HG03175 (cell line): ENCODE results near the gene FCGBP.
"Not testable (repeated sequence)": the region's sequence is repeated elsewhere in the genome, so short reads cannot be mapped to it uniquely, and the experiment has no call there.

Experiments
- ATAC-seq: cut with Tn5 transposase; IDR thresholded peaks from one replicate; pipeline ENCODE4 v1.9.1; 2021; ENCODE audit warnings: mild to moderate bottlenecking, moderate library complexity; ENCODE audit not compliant: unreplicated experiment

FCGBP gene

GRCh38 chr19:39919976-39920375 lies 14.5 kb downstream of the FCGBP start:
- ATAC-seq: no peak

GRCh38 chr19:39918183-39918651 lies 16.2 kb downstream of the FCGBP start:
- no peak for ATAC-seq

DNA sequence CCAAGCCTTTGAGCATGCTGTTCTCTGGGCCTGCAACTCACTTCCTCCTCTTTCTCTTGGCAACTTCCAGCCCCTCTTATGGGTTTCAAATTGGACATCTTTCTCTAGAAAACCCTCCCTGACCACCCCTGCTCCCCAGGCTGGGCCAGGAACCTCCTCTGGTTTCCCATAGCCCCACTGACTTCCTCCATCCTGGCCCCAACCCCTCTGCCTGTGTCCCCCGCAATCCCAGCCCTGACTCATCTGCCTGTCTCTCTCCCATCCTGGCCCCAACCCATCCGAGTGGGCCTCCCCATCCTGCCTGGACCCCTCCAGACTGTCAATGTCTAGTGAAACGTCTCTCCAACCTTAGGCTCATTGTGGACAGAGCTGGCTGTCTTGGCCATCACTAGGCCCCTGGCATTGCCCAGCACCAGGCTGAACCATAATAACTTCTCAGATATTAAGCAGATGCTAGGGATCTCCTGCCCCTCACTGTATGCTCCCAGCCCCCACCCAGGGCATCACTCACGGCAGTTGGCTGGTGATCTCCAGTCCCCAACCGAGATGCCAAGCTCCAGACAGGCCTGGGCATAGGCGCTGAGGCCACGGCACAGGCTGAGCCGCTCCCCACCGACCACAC lies 16.8 kb downstream of the FCGBP start:
- ATAC-seq: no peak

GRCh38 chr19:39916851-39917396 lies 17.5 kb downstream of the FCGBP start:
- no peak for ATAC-seq

DNA sequence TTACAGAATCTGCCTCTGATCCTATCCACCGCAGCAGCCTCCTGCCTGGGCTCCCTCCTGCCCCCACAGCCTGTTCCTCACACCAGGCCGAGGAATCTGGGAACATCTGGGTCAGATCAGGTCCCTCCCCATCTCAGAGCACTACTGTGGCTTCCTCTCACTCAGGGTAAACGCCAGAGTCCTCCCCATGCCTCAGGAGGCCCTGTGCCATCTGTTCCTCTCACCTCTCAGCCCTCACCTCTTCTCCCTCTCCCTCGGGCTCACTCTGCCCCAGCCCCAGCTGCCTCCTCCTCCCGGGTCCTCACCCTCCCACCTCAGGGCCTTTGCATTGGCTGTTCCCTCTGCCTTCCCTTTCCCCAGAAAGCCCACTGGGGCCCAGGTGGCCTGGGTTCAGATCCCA lies 18.2 kb downstream of the FCGBP start:
- ATAC-seq: no peak

DNA sequence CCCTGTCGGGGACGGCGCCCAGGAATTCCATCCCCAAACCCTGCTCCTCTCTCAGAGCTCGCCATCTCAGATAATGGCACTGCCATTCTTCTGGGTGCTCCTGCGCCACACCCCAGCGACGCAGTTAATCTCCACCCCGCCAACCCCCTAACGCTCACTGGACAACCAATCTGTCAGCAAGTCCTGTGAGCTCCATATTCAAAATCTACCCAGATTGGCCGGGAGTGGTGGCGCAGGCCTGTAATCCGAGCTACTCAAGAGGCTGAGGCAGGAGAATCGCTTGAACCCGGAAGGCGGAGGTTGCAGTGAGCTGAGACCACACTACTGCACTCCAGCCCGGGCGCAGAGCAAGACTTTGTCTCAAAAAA lies 18.6 kb downstream of the FCGBP start:
- no peak for ATAC-seq

- ATAC-seq: no peak
These were observed 19.2 kb downstream of the FCGBP start for GRCh38 chr19:39915101-39915847.

- ATAC-seq: no peak
These were observed 20.6 kb downstream of the FCGBP start for GRCh38 chr19:39913682-39914333.

DNA sequence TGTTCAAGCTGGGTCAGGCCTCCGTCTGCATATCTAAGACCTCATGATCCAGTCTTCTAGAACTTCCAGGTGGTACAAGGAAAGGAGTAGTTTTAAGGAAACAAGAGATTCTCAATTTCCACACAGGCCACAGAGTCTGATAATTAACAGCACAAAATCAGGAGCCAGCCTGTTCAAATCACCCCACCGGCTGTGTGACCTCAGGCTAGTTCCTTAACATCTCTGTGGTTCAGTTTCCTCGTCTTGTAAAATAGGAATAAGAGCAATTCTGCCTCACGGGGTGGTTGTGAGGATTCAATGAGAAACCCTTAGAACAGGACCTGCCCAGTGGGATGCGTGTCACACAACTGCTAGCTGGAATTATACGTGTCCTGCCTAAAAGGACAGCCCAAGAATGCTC lies 25.6 kb downstream of the FCGBP start:
- ATAC-seq: no peak

DNA sequence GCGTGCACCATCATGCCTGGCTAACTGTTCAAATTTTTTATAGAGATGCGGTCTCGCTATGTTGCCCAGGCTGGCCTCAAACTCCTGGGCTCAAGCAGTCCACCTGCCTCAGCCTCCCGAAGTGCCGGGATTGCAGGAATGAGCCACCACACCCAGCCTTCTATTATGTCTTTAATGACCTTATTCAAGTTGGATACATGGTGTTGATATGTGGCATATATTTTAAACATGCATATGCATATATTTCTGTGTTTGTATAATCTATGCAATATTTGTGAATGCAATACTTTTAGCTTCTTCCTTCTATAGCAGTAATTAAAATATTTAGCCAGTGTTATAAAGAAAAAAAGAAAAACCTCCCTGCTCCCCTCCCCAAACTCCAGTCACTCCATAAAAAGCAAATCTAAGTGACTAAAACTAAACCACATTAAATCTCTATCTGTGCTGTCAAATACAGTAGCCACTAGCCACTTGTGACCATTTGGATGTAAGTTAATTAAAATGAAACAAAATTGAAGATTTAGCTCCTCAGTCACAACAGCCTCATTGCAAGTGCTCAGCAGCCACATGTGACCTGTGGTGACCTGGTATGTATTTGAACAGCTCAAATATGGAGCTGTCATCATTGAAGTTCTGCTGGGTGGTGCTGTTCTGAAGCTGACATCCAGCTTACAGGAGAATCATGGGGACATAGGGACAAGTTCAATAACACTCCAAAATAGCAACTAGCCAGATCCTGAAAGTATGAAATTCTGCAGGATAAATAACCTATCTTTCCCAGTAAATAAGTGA lies 27.4 kb downstream of the FCGBP start:
- no peak for ATAC-seq

GRCh38 chr19:39906283-39906682 lies 28.2 kb downstream of the FCGBP start:
- ATAC-seq: no peak

- not testable (repeated sequence) for ATAC-seq
These were observed 30.8 kb downstream of the FCGBP start for GRCh38 chr19:39903486-39904091.

DNA sequence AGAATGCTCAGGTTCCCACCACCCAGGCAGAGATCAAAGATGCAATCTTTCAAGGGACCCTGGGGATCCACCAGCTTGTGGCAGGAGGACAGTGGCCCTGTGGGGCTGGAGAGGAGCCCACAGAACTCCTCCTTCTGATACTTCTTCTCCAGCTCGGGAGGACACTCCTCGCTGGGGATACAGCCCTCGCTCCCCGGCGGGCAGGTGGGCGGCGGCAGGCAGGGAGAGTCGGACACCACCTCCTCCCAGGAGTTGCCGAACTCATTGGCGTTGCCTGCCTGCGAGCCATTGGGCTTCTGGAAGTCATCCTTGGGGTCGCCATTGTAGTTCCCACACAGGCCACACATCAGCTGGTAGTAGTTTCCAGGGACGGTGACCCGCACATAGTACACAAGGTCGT lies 32.1 kb downstream of the FCGBP start:
- not testable (repeated sequence) for ATAC-seq

DNA sequence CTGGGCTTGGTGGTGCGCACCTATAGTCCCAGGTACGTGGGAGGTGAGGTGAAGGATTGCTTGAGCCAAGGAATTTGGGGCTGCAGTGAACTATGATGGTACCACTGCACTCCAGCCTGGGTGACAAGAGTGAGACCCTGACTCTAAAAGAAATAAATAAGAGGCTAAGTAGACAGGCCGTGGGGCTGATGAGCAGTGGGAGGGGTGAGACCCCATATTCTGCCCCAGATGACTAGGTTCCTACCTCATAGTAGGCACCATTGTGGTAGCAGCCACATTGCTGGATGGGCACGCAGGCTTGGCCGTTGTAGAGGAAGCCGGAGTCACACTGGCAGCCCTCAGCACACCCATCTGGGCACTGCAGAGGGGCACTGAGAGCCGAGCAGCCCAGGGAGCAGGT lies 32.8 kb downstream of the FCGBP start:
- not testable (repeated sequence) for ATAC-seq

DNA sequence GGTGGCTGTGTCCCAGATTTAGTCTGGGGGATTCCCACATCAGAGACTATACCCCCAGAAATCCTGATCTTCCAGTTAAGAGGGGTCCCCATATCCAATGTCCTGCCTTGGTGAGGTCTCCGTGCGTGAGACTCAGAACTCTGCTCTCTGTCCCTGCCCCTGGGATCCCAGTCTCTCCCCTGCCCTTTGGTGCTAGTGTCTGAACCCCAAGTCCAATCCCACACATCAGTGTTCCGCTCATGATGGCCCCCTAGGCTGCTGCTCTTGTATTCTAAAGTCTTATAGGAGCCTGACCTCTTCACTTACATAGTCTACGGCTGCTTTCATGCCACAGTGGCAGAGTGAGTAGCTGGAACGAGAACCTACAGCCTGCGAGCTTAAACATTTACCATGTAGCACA lies 35.6 kb downstream of the FCGBP start:
- not testable (repeated sequence) for ATAC-seq

GRCh38 chr19:39897511-39898245 lies 36.8 kb downstream of the FCGBP start:
- ATAC-seq: not testable (repeated sequence)

GRCh38 chr19:39895096-39895495 lies 39.3 kb downstream of the FCGBP start:
- ATAC-seq: not testable (repeated sequence)

GRCh38 chr19:39894236-39894606 lies 40.2 kb downstream of the FCGBP start:
- ATAC-seq: not testable (repeated sequence)

DNA sequence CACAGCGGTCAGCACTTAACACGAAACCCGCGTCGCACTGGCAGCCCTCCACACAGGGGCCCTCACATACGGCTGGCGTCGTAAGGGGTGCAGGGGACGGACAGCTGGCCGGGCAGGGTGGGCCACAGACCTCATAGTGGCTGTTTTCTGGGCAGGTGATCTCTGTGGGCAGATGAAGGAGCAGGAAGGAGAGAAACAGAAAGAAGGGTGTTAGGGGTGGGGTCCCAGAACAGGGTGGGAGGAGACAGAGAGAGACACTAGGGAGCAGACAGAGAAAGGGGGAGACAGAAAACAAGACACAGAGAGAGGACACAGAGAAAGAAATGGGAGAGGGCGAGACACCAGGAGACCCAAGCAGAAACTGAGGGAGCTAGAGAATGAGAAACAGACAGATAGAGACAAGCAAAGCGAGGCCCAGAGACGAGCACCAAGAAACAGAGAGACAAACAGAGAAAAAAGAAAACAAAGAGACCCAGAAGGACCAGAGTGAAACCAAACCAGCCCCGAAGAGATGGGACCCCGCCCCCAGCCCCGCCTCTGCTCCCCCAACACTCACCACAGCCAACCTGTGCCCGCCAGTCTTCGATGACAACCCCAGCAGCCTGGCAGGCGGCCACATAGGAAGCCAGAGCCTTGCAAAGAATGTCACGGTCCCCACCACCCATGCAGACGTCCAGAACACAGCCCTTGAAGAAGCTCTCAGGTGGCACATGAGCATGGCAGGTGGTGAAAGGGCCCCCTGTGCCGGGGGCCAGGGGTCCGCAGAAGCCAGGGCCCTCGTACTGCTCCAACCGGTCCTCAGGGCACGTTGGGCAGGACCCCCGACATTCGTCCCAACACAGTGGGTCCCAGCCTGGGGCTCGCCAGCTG lies 40.8 kb downstream of the FCGBP start:
- not testable (repeated sequence) for ATAC-seq
